ENCODE data around the gene JUND.

- no peak for TF ChIP-seq POLR2A (IDR thresholded peaks at IDR 0.05; ENCODE audit: low read length)
- TF ChIP-seq GATA1 (IDR thresholded peaks at IDR 0.05; ENCODE audit: low read depth, low read length), result no peak
Observed at GRCh38 chr19:18259893-18260292, 21.5 kb downstream of the JUND start.

All from erythroblast (primary cell).